Transverse colon (tissue), 4 donors: Measurements from ENCODE around the gene ZNF140. TPM values are rescaled to one million over a fixed set of nuclear protein-coding genes. Genes with fewer than 3 reads are reported as not detected.

ENCODE experiments used
- DNase-seq: peaks from one replicate; pipeline ENCODE4 v3.0.0-alpha.2; 2019
- H3K27ac ChIP-seq, 4 donors: fragments of 200-600 bp; sonication (generic); 2 replicates each; pipeline ENCODE4 v1.5.1; 2016 to 2018; ENCODE audit warnings: inconsistent platforms in 4 of 4
- H3K27me3 ChIP-seq: fragments of 200-600 bp; sonication (generic); 2 replicates; pipeline ENCODE4 v1.5.1; 2017; ENCODE audit warnings: inconsistent platforms
- H3K36me3 ChIP-seq, 4 donors: fragments of 200-600 bp; sonication (generic); 2 replicates each; pipeline ENCODE4 v1.5.1; 2017 to 2019; ENCODE audit warnings: inconsistent platforms in 4 of 4
- H3K4me1 ChIP-seq, 4 donors: fragments of 200-600 bp; sonication (generic); 2 replicates each; pipeline ENCODE4 v1.5.1; 2017 to 2020; ENCODE audit warnings: inconsistent platforms in 4 of 4
- H3K4me3 ChIP-seq, 4 donors: fragments of 200-600 bp; sonication (generic); 1 replicate in 1 of 4; 2 replicates in 3 of 4; pipeline versions ENCODE4 v1.5.1 to v1.6.1; 2017 to 2019; ENCODE audit warnings: inconsistent platforms in 4 of 4
- H3K9me3 ChIP-seq, 2 donors: fragments of 200-600 bp; sonication (generic); 2 replicates each; pipeline ENCODE4 v1.5.1; 2017 to 2019; ENCODE audit warnings: inconsistent platforms in 2 of 2
- CTCF ChIP-seq, 5 experiments: fragments of 200-600 bp in 3 of 5; fragments of 450-650 bp in 2 of 5; sonication (generic) in 3 of 5; IDR thresholded peaks; 1 replicate in 2 of 5; 2 replicates in 3 of 5; pipeline ENCODE4 v1.5.1; 2016 to 2017; ENCODE audit warnings: antibody characterized with exemption in 5 of 5, inconsistent platforms in 3 of 5, mild to moderate bottlenecking in 2 of 5, moderate library complexity in 1 of 5
- EP300 ChIP-seq: sonication (generic); formaldehyde crosslinking; IDR thresholded peaks from one replicate; pipeline ENCODE4 v1.6.1; 2017; ENCODE audit warnings: antibody characterized with exemption, low read depth
- POLR2A ChIP-seq: fragments of 450-650 bp; IDR thresholded peaks from one replicate; pipeline ENCODE4 v1.6.1; 2016; ENCODE audit warnings: antibody characterized with exemption, mild to moderate bottlenecking, moderate library complexity
- POLR2AphosphoS5 ChIP-seq, 3 donors: sonication (generic); formaldehyde crosslinking; IDR thresholded peaks; one replicate each; pipeline ENCODE4 v1.6.1; 2016; ENCODE audit warnings: antibody characterized with exemption in 3 of 3
- WGBS, 2 donors: methylation state at CpG; one replicate each; pipeline ENCODE4 v1.1.5; 2018; ENCODE audit warnings: low coverage in 1 of 2; 5-methylcytosine and 5-hydroxymethylcytosine counted together
- in situ Hi-C, 4 donors: fragments of 200-750 bp; cut with MboI; loops; one replicate each; pipeline versions ENCODE4 v1.15.0 to v1.15.1; 2017; ENCODE audit warnings: low sequenced_read_pairs in 3 of 4, low pct_ligation_motif_present in 1 of 4, low pct_unique_long_range_greater_than_20kb in 1 of 4
- intact Hi-C: fragments of 100-400 bp; cut with DNase I; formaldehyde crosslinking; loops from one replicate; pipeline ENCODE4 v1.15.1; 2023; ENCODE audit warnings: low total_unique reads
- total RNA-seq, 4 donors: library from RNA; depleted of rRNA; stranded (reverse); fragments of >200 nt; gene quantifications; one replicate each; pipeline ENCODE4 v1.1.0, GENCODE V29; 2016

Gene ZNF140
- 10 to 100 TPM; 13.8 to 35.6 (median 14.8) TPM for total RNA-seq

GRCh38 chr12:133080368-133081158, at the start of gene ZNF140:
ZNF140 (plus strand) TSS chr12:133080923; CDS start chr12:133081321, 398 bp downstream.
- DNase-seq = peak; percentile 96
- Histone ChIP-seq H3K27ac (peak within 1 kb of the TSS; percentile 96 to 99 (median 97)), H3K9me3 (peaks cover 67 to 78% of the 10 kb centered on the region in 2 donors), H3K27me3 (no peaks in the 10 kb centered on the region), H3K4me3 (peak within 1 kb of the TSS; percentile 63 to 96 (median 78)), H3K36me3 (peaks cover 3 to 36% (median 19%) of the 10 kb centered on the region in 4 donors), H3K4me1 (peaks cover 0 to 12% (median 2%) of the 10 kb centered on the region in 4 donors)
- in situ Hi-C loops (no loop called here), intact Hi-C loops (loop anchor here (5.0 kb wide), 1 partner anchor 52 kb away; the partner anchor contains the start of genes ZNF10 and ZNF891)
- TF ChIP-seq POLR2A (peak; percentile 69), EP300 (peak; percentile 4), POLR2AphosphoS5 (IDR thresholded peaks at IDR 0.05) (peak; percentile 46 to 70 (median 56)), CTCF (IDR thresholded peaks at IDR 0.05) (peak; percentile 31 to 64 (median 34))
- WGBS, 2 donors = 0% methylated on average over 25 of the region's 69 CpGs; no CpG with 5 or more reads in 1 of the 2 donors

GRCh38 chr12:133037207-133038005, 43.3 kb upstream of the ZNF140 start, which contains the start of gene ZNF84:
ZNF84 (plus strand) TSS chr12:133037509; CDS start chr12:133041468, 3,959 bp downstream.
- peaks cover 40 to 57% of the 10 kb centered on the region in 2 donors for H3K9me3 ChIP-seq
- intact Hi-C loops (no loop called here), in situ Hi-C loops (no loop called here)
- TF ChIP-seq POLR2A (peak; percentile 74), EP300 (no peak), POLR2AphosphoS5 (IDR thresholded peaks at IDR 0.05) (peak; percentile 65 to 78 (median 76)), CTCF (IDR thresholded peaks at IDR 0.05) (no peak)
- H3K27me3 ChIP-seq = no peaks in the 10 kb centered on the region
- peaks cover 0 to 12% (median 4%) of the 10 kb centered on the region in 4 donors for H3K4me1 ChIP-seq
- DNase-seq = peak; percentile 96
- 0 to 1% methylated on average over 3 to 102 of the region's 103 CpGs for WGBS, 2 donors
- H3K27ac ChIP-seq = peak within 1 kb of the TSS; percentile 94 to 98 (median 96)
- peak within 1 kb of the TSS; percentile 53 to 97 (median 85) for H3K4me3 ChIP-seq
- H3K36me3 ChIP-seq = peaks cover 0 to 30% (median 11%) of the 10 kb centered on the region in 4 donors

- Histone ChIP-seq H3K4me3 (peak overlapping the region; percentile 53 to 97 (median 85)), H3K36me3 (peaks cover 0 to 38% (median 15%) of the 10 kb centered on the region in 4 donors), H3K4me1 (peaks cover 0 to 12% (median 4%) of the 10 kb centered on the region in 4 donors), H3K9me3 (peaks cover 48 to 63% of the 10 kb centered on the region in 2 donors), H3K27me3 (no peaks in the 10 kb centered on the region), H3K27ac (peak overlapping the region; percentile 94 to 98 (median 96))
- in situ Hi-C loops (no loop called here), intact Hi-C loops (no loop called here)
- DNase-seq = no peak
- WGBS, 2 donors = 53 to 68% methylated on average over 4 of the region's 4 CpGs
- TF ChIP-seq EP300 (no peak), CTCF (IDR thresholded peaks at IDR 0.05) (no peak), POLR2A (no peak), POLR2AphosphoS5 (IDR thresholded peaks at IDR 0.05) (no peak)
Measured at GRCh38 chr12:133038118-133038709, 42.5 kb upstream of the ZNF140 start.
